HG03457 (cell line): ENCODE data around the gene MGMT.

Source experiments
- ATAC-seq: cut with Tn5 transposase; IDR thresholded peaks from one replicate; pipeline ENCODE4 v1.9.1; 2021; ENCODE audit warnings: moderate number of reproducible peaks; ENCODE audit not compliant: unreplicated experiment

Gene MGMT

DNA sequence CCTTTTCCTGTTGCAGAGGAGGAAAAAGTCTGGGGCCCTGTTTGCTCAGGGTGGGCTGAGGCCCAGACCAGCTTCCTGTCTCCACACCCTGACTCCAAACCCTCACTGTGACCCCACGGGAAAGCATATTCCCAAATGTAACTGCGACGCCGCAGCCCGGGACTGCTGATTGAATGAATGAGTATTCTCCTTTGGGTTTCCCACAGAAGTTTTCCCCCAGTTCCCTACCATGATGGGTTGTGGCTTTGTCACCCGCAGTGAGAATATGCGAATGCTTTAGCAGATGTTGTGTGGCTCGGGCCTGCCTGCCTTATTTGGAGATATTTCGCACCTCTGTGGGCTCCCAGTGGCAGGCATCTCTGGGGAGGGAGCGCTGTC is 50.6 kb downstream of the MGMT start:
- ATAC-seq, result no peak

DNA sequence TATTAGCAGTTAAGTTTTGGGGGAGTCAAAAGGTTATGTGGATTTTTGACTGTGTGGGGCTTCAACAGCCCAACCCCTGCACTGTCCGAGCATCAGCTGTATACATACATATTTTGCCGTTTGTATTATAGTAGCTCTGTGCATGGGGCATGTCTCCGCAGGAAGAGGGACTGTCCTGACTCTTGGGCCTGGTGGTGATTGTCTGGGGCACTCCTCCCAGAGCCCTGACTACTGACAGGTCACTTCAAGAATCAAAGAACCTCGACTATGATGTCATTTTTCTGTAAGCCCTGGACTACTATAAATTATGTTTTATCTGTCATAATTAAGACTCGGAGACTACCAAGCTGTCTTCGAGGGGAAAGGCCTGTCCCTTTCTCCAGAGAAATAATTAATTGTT is 51.8 kb downstream of the MGMT start:
- no peak for ATAC-seq

DNA sequence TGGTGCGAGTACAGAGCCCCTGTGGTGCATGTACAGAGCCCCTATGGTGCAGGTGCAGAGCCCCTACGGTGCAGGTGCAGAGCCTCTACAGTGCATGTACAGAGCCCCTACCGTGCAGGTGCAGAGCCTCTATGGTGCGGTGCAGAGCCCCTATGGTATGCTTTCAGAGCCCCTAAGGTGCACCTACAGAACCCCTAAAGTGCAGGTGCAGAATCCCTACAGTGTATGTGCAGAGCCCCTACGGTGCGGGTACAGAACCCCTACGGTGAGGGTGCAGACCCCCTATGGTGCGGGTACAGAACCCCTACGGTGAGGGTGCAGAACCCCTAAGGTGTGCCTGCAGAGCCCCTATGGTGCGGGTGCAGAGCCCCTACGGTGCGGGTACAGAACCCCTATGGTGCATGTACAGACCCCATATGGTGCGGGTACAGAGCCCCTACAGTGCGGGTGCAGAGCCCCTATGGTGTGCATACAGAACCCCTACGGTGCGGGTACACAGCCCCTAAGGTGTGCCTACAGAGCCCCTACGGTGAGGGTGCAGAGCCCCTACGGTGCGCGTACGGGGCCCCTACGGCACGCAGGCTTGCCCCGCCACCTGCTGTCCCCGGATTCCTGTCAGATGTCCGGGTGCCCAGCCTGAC is 53.5 kb downstream of the MGMT start:
- ATAC-seq, result no peak

DNA sequence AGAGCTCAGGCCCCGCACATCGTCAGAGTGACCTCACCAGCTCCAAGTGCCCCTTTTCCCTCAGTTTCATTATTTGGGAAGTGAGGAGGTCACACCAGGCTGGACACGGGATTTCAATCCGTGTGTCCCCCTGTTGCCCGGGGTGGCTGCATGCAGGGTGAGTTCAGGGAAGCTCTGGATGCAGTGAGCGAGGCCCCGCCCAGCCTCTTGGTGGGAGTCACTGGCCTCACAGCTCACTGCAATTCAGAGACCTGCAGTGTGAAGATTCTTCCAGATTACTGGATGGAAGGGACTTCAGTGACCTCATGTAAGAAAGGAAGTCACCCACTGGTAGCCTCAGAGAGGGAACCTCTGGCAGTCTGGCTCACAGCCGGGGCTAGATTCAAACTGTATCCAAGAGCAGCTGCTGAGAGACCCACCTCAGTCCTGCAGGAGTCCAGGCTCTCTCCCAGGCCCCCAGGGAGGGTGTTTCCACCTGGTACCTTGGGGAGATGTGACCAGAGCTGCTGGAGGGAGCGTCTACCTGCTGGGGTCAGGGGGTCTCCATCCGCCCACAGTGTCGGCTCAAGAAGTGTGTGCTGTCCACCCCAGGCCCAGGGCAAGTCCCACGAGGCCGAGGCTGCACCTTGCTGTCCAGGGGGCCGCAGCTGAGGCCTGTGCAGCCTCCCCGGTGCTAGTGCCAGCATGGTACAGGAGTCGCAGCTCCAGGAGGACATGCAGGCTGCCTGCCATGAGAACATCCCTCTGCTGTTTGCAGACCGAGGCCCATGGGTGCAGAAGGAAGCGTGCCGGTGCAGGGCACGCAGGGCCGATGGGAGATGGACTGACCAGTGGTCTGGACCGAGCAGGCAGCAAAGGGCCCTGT is 54.4 kb downstream of the MGMT start:
- no peak for ATAC-seq

DNA sequence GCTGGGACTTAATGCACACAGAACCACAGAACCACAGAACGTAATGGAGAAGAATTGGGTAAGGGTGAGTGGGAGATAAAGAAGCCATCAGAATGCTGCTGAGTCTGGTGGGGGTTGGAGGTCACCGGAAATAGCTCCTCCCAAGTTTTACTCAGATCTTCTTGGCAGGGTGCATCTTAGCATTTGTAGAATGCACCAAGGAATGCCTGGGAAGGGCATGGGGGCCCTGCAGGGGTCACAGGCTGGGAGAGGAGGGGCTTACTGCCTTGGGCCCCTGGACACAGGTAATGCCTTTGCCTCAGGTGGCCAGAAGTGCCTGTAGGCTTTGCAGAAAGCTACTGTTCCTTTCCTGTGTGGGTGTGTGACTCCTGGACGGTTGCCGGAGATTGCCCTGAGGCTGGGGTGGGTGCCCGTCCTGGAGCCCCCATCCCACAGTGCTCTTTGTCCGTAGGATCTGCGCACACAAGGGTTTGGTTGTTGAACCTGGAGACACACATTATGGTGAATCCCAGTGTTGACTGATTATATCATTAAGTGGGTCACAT is 55.1 kb downstream of the MGMT start:
- no peak for ATAC-seq

DNA sequence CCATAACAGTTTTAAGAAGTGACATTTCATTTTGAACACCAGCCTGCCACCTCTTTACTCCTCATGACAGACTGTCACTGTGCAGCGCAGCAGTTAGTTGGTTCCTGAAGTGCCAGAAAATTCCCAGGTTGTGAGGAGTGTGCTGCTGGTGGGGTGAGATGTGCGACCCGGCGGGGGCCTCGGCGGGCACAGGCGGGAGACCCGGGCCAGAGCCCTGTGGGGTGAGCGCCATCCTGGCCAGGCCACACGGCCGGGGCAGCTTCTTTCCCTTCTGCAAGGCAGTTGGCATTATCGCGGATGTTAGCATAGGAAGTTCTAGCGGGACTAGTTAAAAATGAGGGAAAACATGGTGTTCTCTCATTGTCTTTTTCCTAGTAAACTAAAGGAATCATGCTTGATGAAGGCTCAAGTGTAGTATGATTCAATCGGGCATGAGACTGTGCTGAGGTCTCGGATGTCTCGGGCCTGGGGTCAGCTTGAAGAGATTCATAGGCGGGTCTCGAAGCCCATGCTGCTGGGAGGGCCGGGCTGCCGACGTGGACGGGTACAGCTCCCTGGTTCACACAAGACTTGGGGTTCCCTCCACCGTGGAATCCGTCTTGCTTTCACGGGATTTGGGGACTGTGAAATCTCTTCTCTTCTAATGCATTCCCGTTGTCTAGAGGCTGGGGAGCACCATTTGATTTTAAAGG is 56.1 kb downstream of the MGMT start:
- no peak for ATAC-seq

DNA sequence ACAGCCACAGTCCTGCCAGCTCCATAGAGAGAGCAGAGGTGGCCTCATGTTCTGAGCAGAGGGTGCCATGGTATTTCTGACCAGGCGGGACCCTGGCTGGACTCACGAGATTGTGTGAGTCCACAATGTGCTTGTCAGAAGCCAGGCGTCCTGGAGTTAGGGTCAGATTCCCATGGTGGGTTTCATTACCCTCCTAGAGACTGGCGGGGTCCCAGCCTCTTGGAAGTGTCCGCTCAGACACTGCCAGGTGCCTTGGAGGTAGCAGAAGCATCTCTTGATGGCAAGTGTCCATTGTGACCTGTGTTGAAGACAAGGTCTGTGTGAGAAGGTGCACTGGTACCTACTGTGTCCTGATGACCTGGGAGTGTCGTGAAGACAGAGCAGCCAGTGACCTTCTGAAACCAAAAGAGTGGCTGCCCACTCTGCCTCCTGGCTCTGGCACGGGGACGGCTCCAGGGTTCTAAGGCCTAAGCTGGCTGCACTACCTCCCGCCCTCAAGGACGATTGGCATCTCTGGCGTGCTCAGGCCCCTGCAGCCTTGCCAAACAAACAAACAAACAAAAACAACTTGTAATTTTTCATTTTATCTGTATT is 56.8 kb downstream of the MGMT start:
- ATAC-seq, result no peak

DNA sequence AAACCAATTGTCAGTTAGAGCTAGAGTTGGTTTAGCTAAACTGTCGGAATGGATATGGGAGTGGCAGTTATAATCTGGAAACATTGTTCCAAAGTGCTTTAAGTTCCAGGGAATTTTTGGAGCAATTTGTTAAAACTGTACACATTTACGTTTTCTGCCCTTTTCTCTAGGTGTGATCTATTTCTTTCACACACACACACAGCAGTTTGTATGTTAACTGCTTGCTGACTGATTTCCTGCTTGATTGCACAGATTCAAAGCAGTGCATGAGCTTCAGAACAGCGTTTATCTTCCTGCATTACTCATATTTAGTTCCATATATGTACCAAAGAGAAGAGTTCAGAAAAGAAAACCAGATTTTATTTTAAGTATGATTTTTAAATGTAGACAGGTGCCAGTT is 57.9 kb downstream of the MGMT start:
- ATAC-seq, result no peak

DNA sequence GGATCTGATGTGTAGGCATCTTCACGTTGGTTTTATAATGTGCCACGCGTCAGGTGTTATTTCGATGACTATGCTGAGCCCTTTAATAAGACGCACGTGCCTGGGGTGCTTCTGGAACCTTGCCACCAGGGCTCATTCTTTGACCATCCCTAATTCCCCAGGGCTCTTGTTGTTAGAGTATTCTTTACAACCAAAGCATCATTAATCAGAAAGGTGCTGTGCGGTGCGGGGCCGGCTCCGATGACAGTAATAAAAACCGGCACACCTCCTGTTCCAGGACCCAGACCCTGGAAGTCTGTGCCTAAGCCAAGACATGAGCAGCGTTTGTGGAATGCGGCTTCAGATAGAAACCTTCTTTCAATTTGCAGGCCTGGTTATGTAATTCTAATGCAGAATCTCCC is 58.4 kb downstream of the MGMT start:
- no peak for ATAC-seq

DNA sequence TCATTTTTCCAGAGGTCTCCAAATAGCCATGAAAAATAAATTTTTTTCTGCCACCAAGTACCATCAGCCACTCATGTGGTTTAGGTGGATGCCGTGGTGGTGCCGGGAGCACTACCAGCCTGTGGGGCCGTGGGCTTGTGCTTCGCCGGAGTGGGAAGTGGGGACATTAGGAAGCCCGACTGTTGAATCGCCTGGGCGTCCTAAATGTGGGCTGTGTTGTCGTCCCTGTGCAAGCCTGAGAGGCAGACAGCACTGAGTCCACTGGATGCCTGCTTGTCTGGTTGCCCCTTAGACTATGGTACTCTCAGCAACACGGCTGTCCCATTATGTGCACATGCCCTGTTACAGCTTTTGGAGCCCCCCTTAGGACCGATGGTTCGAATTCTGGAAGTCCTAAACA is 59.9 kb downstream of the MGMT start:
- ATAC-seq, result no peak

DNA sequence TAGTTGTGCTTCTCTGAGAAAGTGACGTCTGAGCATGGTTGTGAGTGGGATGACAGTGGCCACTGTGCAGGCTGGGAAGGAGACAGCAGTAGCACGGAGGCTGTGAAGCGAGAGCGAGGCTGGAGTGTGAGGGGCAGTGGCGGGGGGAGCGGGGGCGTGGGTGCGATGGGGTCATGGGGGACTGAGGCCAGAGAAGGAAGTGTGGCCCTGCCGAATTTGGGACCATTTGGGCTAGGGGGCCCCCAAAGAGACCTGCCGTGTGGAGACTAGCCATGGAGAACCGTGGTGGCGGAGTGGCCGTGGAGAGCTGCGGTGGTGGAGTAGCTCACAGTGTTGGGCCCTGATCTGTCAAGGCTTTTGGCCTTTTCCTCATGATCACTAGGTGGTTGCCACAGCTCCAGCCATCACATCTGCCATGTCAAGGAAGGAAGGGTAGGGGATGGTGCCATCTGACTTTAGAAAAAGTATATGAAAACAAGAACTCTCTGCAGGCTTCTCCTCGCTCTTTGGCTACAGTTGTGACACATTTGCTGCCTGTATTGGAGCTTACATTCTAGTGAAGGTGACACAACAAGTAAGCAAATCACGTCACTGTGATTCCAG is 61.4 kb downstream of the MGMT start:
- ATAC-seq, result no peak

DNA sequence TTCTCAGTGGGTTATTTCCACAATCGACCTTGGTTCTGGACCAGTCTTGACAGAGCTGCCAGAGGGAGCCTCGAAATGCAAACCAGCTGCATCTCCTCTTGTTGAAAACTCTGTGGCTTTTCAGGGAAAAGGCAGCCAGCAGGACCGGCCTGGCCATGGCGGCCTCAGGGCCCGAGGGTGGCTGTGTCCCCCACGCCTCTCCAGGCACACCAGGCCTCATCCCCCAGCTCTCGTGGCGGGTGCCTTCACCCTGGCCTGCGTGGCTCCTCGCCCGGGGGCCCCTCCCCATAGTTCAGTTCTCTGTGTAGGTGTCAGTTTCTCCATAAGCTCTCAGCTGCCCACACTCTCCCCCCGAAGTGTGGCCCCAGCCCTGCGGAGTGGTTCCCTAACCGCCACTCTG is 63.5 kb downstream of the MGMT start:
- ATAC-seq, result no peak

DNA sequence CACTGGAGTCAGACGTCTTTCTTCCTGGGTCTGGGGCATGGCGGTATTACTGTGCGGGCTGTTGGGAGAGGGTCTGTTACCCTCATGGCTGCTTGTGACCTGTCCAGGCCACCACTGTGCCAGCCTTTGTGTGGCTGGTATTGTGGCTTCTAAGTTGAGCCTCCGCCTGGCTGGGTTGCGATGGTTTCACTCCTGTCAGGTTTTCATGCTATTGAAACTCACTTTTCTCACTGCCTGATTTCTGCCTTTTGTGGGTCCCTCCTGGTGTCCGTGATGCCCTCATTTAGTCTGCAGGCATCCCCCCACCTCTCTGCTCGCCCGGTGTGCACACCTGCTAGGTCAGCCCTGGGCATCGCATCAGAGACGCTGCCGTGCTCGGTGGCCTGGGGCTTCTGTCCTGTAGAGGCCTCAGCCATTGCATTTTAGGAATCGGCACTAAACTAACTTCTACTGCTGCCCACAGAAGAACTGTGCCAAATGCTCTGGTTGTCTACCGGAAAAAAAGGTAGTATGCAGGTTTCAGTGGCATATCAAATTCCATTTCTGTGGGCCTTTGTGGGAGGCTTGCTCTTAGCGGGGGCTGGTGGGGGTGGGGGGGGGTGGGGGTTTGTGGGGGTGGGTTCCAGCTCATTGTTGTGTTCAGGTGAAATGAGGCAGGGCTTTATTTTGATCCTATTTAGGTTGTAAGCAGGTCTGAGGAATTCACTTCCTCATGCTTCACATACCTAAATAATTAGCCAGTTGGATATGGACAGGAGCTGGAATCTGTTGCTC is 64.3 kb downstream of the MGMT start:
- no peak for ATAC-seq

DNA sequence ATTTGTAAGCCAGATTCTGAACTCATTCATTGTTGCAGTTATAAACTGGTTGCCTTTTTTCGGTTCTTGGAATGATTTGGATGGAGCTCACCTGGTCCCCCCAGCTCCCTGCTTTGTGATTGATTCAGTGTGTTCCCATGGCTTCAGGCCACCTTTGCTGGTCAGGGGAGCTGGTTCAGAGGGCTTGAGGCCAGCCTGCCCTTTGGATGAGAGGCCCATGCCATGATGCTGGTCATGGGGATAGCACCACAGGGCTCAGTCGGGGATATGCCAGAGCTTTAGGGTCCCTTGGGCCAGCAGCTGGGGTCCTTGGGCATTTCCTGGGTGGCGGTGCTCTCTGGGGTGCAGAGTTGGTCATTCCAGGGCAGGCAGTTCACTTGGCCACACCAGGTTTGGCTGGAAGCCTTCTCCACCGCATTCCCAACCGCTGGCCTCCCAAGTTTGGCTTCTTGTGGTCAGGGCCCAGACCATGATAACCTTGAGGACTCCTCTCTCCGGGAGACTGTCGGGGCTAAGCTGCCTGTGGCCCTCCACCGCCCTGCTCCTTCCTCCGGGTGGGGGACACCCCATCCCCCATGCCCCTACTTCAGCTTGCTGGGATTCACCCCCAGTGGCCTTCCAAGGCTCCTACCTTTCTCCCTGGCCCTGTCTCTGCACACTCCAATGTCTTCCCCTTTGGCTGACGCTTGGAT is 65.1 kb downstream of the MGMT start:
- no peak for ATAC-seq

DNA sequence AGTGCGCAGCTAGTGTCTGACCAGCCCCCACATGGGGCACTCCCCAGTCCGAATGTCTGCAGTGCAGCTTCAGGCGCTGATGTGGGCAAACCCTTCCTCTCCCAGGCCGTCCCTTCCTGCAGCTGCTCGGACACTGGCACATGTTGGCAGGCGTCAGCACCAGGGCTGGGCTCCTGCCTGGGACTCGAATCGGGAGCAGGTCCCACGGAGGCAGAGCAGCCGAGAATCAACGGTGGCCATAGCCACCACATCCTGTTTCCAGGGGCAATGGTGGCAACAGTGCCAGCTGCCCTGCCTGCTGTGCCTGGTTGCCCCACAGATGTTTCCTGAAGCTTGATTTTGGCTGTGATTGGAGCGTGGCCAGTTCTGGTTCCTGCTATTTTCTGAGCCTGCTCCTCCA is 65.8 kb downstream of the MGMT start:
- ATAC-seq, result no peak

DNA sequence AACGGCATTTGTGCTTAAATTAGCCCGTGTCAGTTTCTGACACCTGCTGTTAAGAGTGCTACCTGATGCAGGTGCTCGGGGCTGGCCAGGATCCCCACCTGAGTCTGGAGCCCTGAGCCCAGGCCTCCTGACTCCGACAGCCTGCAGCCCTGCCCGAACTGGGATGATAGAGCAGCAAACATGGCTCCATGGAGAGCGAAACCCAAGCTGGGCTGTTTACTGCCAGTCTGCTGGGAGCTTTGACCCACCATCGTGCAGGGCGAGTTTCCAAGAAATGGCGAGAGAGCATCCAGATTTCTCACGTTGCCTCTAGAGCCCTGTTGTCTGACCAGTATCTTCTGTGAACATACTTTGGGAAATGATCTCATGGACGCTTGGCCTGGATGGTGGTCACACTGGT is 66.2 kb downstream of the MGMT start:
- no peak for ATAC-seq

DNA sequence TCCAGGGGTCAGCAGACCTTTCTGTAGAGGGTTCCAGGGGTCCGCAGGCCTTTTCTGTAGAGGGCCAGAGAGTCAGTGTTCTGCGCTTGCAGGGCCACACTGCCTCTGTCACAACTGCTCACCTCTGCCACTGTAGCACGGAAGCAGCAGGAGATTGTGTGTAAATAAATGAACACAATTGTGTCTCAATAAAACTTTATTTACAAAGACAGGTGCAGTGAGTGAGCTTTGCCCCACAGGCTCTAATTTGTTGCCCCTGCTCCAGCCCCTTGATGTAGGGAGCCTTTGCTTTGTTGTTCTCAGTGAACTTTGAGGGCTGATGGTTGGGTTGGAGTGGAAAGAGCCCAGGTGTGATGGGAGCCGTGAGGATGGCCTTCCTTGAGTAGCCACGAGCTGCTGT is 67.8 kb downstream of the MGMT start:
- ATAC-seq, result no peak

DNA sequence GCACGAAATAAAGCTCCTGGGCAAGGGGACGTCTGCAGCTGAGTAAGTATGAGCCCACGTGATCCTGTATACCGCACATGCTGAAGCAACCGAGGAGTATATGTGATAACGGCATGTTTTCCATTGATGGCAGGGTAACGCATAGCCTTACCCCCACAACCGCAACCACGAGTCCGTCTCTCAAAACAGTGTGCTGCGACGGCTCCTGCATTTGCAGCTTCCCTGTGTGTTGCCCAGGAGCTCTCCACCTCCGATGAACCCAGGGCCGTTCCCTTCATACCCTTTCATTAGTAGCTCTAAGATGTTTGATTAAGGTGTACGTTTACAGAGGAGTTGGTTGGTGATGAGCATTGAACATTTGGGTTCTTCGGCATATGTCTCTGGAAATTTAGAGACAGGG is 69.3 kb downstream of the MGMT start:
- ATAC-seq, result no peak

DNA sequence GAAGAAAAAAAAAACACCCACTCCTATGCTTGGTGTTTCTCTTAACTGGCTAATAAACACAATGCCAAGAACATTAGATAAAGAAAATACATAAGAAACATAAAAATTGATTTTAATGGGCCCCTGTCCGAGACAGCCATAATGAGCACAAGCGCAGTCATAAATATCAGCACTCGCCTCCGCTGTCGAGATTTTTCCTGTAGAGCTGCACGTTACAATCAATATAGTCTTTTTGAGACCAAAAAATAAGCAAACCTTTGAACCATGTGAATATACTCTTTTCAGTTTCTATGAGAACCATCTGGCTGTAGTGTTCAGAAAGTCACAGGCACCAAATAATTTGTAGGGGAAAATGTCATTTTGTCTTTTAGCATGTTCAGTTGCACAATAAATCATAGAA is 70.1 kb downstream of the MGMT start:
- no peak for ATAC-seq

DNA sequence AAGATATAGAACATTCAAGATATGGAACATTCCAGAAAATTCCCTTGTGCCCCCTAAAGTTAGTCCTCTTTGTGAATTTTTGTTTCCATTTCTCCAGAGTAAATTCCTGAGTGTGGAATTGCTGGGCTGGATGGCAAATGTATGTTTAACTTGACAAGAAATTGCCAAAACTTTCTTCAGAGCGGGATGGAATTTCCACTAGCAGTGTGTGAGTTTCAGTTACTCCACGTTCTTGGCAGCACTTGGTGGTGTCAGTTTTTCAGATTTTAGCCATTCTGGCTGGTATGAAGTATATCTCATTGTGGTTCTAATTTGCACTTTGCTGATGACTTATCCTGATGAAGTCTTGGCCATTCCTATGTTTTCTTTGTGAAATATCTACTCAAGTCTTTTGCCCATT is 71.2 kb downstream of the MGMT start:
- no peak for ATAC-seq
